ENCODE measurements around the gene IKZF2. TPM values are rescaled to one million over a fixed set of nuclear protein-coding genes. Genes with fewer than 3 reads are reported as not detected.

IKZF2 gene
- total RNA-seq (2014; rRNA removed), result 5.1 and 6.1 TPM in 2 replicates
- 1.3 TPM for polyA plus RNA-seq (2012)

- DNase-seq (ENCODE audit: low read depth), result peak; percentile 88
Observed at GRCh38 chr2:213151437-213152064, at the start of gene IKZF2. Gene IKZF2 (minus strand): TSS chr2:213151612. CDS start chr2:213148629, 2,983 bp downstream.

GRCh38 chr2:213199871-213200270, 48.5 kb upstream of the IKZF2 start:
- DNase-seq (ENCODE audit: low read depth), result no peak

GRCh38 chr2:213189001-213189899, 37.8 kb upstream of the IKZF2 start:
- peak; percentile 13 for DNase-seq (ENCODE audit: low read depth)

GRCh38 chr2:213188533-213188867, 37.1 kb upstream of the IKZF2 start:
- DNase-seq (ENCODE audit: low read depth), result no peak

GRCh38 chr2:213187833-213188532, 36.6 kb upstream of the IKZF2 start:
- DNase-seq (ENCODE audit: low read depth), result peak; percentile 73

GRCh38 chr2:213187386-213187785, 36.0 kb upstream of the IKZF2 start:
- DNase-seq (ENCODE audit: low read depth), result no peak

- no peak for DNase-seq (ENCODE audit: low read depth)
Observed at GRCh38 chr2:213185147-213185822, 33.9 kb upstream of the IKZF2 start.

GRCh38 chr2:213181712-213182111, 30.3 kb upstream of the IKZF2 start:
- no peak for DNase-seq (ENCODE audit: low read depth)

- DNase-seq (ENCODE audit: low read depth), result no peak
Observed at GRCh38 chr2:213177679-213178078, 26.3 kb upstream of the IKZF2 start.

GRCh38 chr2:213175673-213176247, 24.3 kb upstream of the IKZF2 start:
- DNase-seq (ENCODE audit: low read depth), result no peak

GRCh38 chr2:213172641-213173040, 21.2 kb upstream of the IKZF2 start:
- no peak for DNase-seq (ENCODE audit: low read depth)

- DNase-seq (ENCODE audit: low read depth), result no peak
Observed at GRCh38 chr2:213171147-213171546, 19.7 kb upstream of the IKZF2 start.

- DNase-seq (ENCODE audit: low read depth), result no peak
Observed at GRCh38 chr2:213167271-213167930, 16.0 kb upstream of the IKZF2 start.

GRCh38 chr2:213166109-213166508, 14.7 kb upstream of the IKZF2 start:
- no peak for DNase-seq (ENCODE audit: low read depth)

GRCh38 chr2:213164263-213164662, 12.9 kb upstream of the IKZF2 start:
- no peak for DNase-seq (ENCODE audit: low read depth)

- DNase-seq (ENCODE audit: low read depth), result peak; percentile 30
Observed at GRCh38 chr2:213162516-213163118, 11.2 kb upstream of the IKZF2 start.

GRCh38 chr2:213161759-213162515, 10.5 kb upstream of the IKZF2 start:
- peak; percentile 50 for DNase-seq (ENCODE audit: low read depth)

- DNase-seq (ENCODE audit: low read depth), result no peak
Observed at GRCh38 chr2:213159768-213160167, 8.4 kb upstream of the IKZF2 start.

- DNase-seq (ENCODE audit: low read depth), result no peak
Observed at GRCh38 chr2:213157242-213157641, 5.8 kb upstream of the IKZF2 start.

GRCh38 chr2:213156717-213157116, 5.3 kb upstream of the IKZF2 start:
- no peak for DNase-seq (ENCODE audit: low read depth)

Measured in LHCN-M2 (cell line).